Measurements from ENCODE around the gene DNAH6. TPM values are rescaled to one million over a fixed set of nuclear protein-coding genes. Genes with fewer than 3 reads are reported as not detected.

DNAH6 gene
- total RNA-seq, 3 donors from 2014 or later, result 2.3 to 4.1 (median 3.0) TPM

GRCh38 chr2:84800194-84800805, 284.0 kb downstream of the DNAH6 start:
- Histone ChIP-seq H3K27ac (no peak overlapping the region), H3K36me3 (no peaks in the 10 kb centered on the region), H3K9me3 (peaks cover 0 to 9% of the 10 kb centered on the region in 2 donors), H3K27me3 (no peaks in the 10 kb centered on the region), H3K4me3 (no peak overlapping the region), H3K4me1 (no peaks in the 10 kb centered on the region)
- intact Hi-C loops (cut with DNase I; ENCODE audit: low total_unique reads), result no loop called here
- no peak for DNase-seq (ENCODE audit: low spot score in 2 of 2)
- TF ChIP-seq POLR2AphosphoS5 (IDR thresholded peaks at IDR 0.05) (no peak), CTCF (IDR thresholded peaks at IDR 0.05) (no peak), POLR2A (IDR thresholded peaks at IDR 0.05) (no peak)

GRCh38 chr2:84801811-84802210, 285.5 kb downstream of the DNAH6 start:
- Histone ChIP-seq H3K36me3 (no peaks in the 10 kb centered on the region), H3K4me3 (no peak overlapping the region)
- intact Hi-C loops (cut with DNase I; ENCODE audit: low total_unique reads), result no loop called here

GRCh38 chr2:84805250-84805958, 289.1 kb downstream of the DNAH6 start:
- no peaks in the 10 kb centered on the region for H3K36me3 ChIP-seq
- no peaks in the 10 kb centered on the region for H3K27me3 ChIP-seq
- H3K4me1 ChIP-seq, result no peaks in the 10 kb centered on the region
- no peak overlapping the region for H3K4me3 ChIP-seq
- peaks cover 0 to 9% of the 10 kb centered on the region in 2 donors for H3K9me3 ChIP-seq
- no peak for TF ChIP-seq POLR2AphosphoS5 (IDR thresholded peaks at IDR 0.05)
- no peak for TF ChIP-seq CTCF (IDR thresholded peaks at IDR 0.05)
- TF ChIP-seq POLR2A (IDR thresholded peaks at IDR 0.05), result no peak
- DNase-seq (ENCODE audit: low spot score in 2 of 2), result no peak
- intact Hi-C loops (cut with DNase I; ENCODE audit: low total_unique reads), result no loop called here
- H3K27ac ChIP-seq, result no peak overlapping the region

More at GRCh38 chr2:84801811-84802210, 285.5 kb downstream of the DNAH6 start:
- no peaks in the 10 kb centered on the region for H3K27me3 ChIP-seq
- no peak for TF ChIP-seq POLR2A (IDR thresholded peaks at IDR 0.05)
- TF ChIP-seq CTCF (IDR thresholded peaks at IDR 0.05), result no peak
- TF ChIP-seq POLR2AphosphoS5 (IDR thresholded peaks at IDR 0.05), result no peak
- DNase-seq (ENCODE audit: low spot score in 2 of 2), result no peak
- H3K4me1 ChIP-seq, result no peaks in the 10 kb centered on the region
- H3K9me3 ChIP-seq, result peaks cover 0 to 9% of the 10 kb centered on the region in 2 donors
- H3K27ac ChIP-seq, result no peak overlapping the region

GRCh38 chr2:84807063-84807485, 290.8 kb downstream of the DNAH6 start:
- Histone ChIP-seq H3K4me3 (peak overlapping the region in 1 of 3 donors; percentile 10), H3K27me3 (no peaks in the 10 kb centered on the region), H3K4me1 (no peaks in the 10 kb centered on the region), H3K9me3 (peaks cover 0 to under 1% of the 10 kb centered on the region in 2 donors), H3K36me3 (no peaks in the 10 kb centered on the region), H3K27ac (peak overlapping the region in 1 of 2 donors; percentile 63)
- DNase-seq (ENCODE audit: low spot score in 2 of 2), result no peak
- intact Hi-C loops (cut with DNase I; ENCODE audit: low total_unique reads), result no loop called here
- no peak for TF ChIP-seq POLR2AphosphoS5 (IDR thresholded peaks at IDR 0.05)
- no peak for TF ChIP-seq POLR2A (IDR thresholded peaks at IDR 0.05)
- no peak for TF ChIP-seq CTCF (IDR thresholded peaks at IDR 0.05)

GRCh38 chr2:84808279-84808678, 292.0 kb downstream of the DNAH6 start:
- intact Hi-C loops (cut with DNase I; ENCODE audit: low total_unique reads), result no loop called here
- no peak for DNase-seq (ENCODE audit: low spot score in 2 of 2)
- H3K27ac ChIP-seq, result no peak overlapping the region

More at GRCh38 chr2:84808279-84808678, 292.0 kb downstream of the DNAH6 start:
- Histone ChIP-seq H3K36me3 (no peaks in the 10 kb centered on the region), H3K4me1 (no peaks in the 10 kb centered on the region), H3K9me3 (no peaks in the 10 kb centered on the region), H3K4me3 (no peak overlapping the region), H3K27me3 (no peaks in the 10 kb centered on the region)
- TF ChIP-seq CTCF (IDR thresholded peaks at IDR 0.05), result no peak
